Activated CD8-positive, alpha-beta memory T cell treated with anti-CD3 and anti-CD28 coated beads, Interleukin-2, amount 50 U/mL, for 48 hours (primary cell): Measurements from ENCODE around the gene GABARAP.

Experiments used
- DNase-seq: peaks from one replicate; pipeline ENCODE4 v3.0.0-alpha.2; 2020

The GABARAP gene

GRCh38 chr17:7241783-7242716, at the start of gene GABARAP:
TSS of gene GABARAP (minus strand) at chr17:7242449. CDS start at chr17:7242330, 119 bp downstream.
- DNase-seq: peak; percentile 99

- DNase-seq: no peak
Measured at GRCh38 chr17:7290685-7291084, 48.4 kb upstream of the GABARAP start.

GRCh38 chr17:7290166-7290565, 47.9 kb upstream of the GABARAP start:
- DNase-seq: no peak

GRCh38 chr17:7289256-7290032, 47.2 kb upstream of the GABARAP start:
- DNase-seq: no peak

- no peak for DNase-seq
Measured at GRCh38 chr17:7285679-7286078, 43.4 kb upstream of the GABARAP start.

- no peak for DNase-seq
Measured at GRCh38 chr17:7284911-7285310, 42.7 kb upstream of the GABARAP start.

GRCh38 chr17:7283471-7284216, 41.4 kb upstream of the GABARAP start:
- no peak for DNase-seq

- no peak for DNase-seq
Measured at GRCh38 chr17:7282752-7283321, 40.6 kb upstream of the GABARAP start.

- DNase-seq: peak; percentile 59
Measured at GRCh38 chr17:7281953-7282751, 39.9 kb upstream of the GABARAP start.

- DNase-seq: peak; percentile 96
Measured at GRCh38 chr17:7281074-7281952, 39.1 kb upstream of the GABARAP start, which contains the start of gene SLC2A4. TSS of gene SLC2A4 (plus strand) at chr17:7281718. CDS start at chr17:7281935, 217 bp downstream.

- peak; percentile 93 for DNase-seq
Measured at GRCh38 chr17:7280519-7281073, 38.3 kb upstream of the GABARAP start.

GRCh38 chr17:7279448-7279847, 37.2 kb upstream of the GABARAP start:
- no peak for DNase-seq

GRCh38 chr17:7266784-7267183, 24.5 kb upstream of the GABARAP start:
- DNase-seq: no peak

GRCh38 chr17:7263801-7264078, 21.5 kb upstream of the GABARAP start:
- DNase-seq: no peak

GRCh38 chr17:7262935-7263800, 20.9 kb upstream of the GABARAP start:
- DNase-seq: no peak

- no peak for DNase-seq
Measured at GRCh38 chr17:7262192-7262934, 20.1 kb upstream of the GABARAP start, which contains the start of gene CLDN7. TSS of gene CLDN7 (minus strand) at chr17:7262478. CDS start at chr17:7262043, 435 bp downstream.

GRCh38 chr17:7261379-7262191, 19.3 kb upstream of the GABARAP start:
- DNase-seq: peak; percentile 68
